Neuronal stem cell (in vitro differentiated cells): ENCODE results near the gene RAB17.

ENCODE experiments used
- DNase-seq: peaks from one replicate; pipeline ENCODE4 v3.0.0-alpha.2; 2013; ENCODE audit warnings: low spot score
- H2AFZ ChIP-seq: one replicate; pipeline ENCODE4 v1.6.1; 2013; ENCODE audit warnings: mild to moderate bottlenecking, low read length, inconsistent platforms
- H2AK5ac ChIP-seq: 2 replicates; pipeline ENCODE4 v1.6.1; 2013; ENCODE audit warnings: low read depth, mild to moderate bottlenecking, inconsistent platforms, low read length, moderate library complexity, mixed read lengths
- H2BK120ac ChIP-seq: 2 replicates; pipeline ENCODE4 v1.6.1; 2013; ENCODE audit warnings: low read depth, mild to moderate bottlenecking, inconsistent platforms, low read length, moderate library complexity, mixed read lengths
- H2BK12ac ChIP-seq: one replicate; pipeline ENCODE4 v1.6.1; 2013; ENCODE audit warnings: low read length, inconsistent platforms
- H2BK15ac ChIP-seq: 2 replicates; pipeline ENCODE4 v1.6.1; 2013; ENCODE audit warnings: mild to moderate bottlenecking, low read length, inconsistent platforms, mixed read lengths
- H2BK5ac ChIP-seq: one replicate; pipeline ENCODE4 v1.6.1; 2013; ENCODE audit warnings: inconsistent platforms, mild to moderate bottlenecking, low read length, moderate library complexity
- H3K14ac ChIP-seq: one replicate; pipeline ENCODE4 v1.6.1; 2013; ENCODE audit warnings: low read length, inconsistent platforms
- H3K18ac ChIP-seq: 2 replicates; pipeline ENCODE4 v1.6.1; 2013; ENCODE audit warnings: low read length, inconsistent platforms
- H3K23ac ChIP-seq: 2 replicates; pipeline ENCODE4 v1.6.1; 2013; ENCODE audit warnings: low read depth, mild to moderate bottlenecking, mixed read lengths, low read length, inconsistent platforms; ENCODE audit not compliant: poor library complexity
- H3K27ac ChIP-seq: replicated peaks from 3 replicates; pipeline ENCODE4 v1.5.1; 2013; ENCODE audit warnings: low read length, inconsistent platforms
- H3K27me3 ChIP-seq, 3 experiments: 2 replicates each; pipeline ENCODE4 v1.6.1; 2013; ENCODE audit warnings: low read length in 3 of 3, mild to moderate bottlenecking in 2 of 3, inconsistent platforms in 1 of 3, low read depth in 1 of 3, mixed read lengths in 1 of 3, moderate library complexity in 1 of 3; ENCODE audit not compliant: control insufficient read depth in 3 of 3, insufficient read depth in 3 of 3
- H3K36me3 ChIP-seq, 2 donors: replicated peaks in 1 of 2; 2 replicates each; pipeline ENCODE4 v1.6.1; 2013; ENCODE audit warnings: low read length in 2 of 2; ENCODE audit not compliant: control insufficient read depth in 2 of 2, insufficient read depth in 2 of 2
- H3K4ac ChIP-seq: 2 replicates; pipeline ENCODE4 v1.6.1; 2013; ENCODE audit warnings: inconsistent platforms, mild to moderate bottlenecking, low read length, moderate library complexity
- H3K4me1 ChIP-seq, 2 donors: 1 replicate in 1 of 2; 2 replicates in 1 of 2; pipeline ENCODE4 v1.6.1; 2013; ENCODE audit warnings: low read length in 2 of 2, low read depth in 1 of 2; ENCODE audit not compliant: control insufficient read depth in 2 of 2, insufficient read depth in 1 of 2
- H3K4me2 ChIP-seq: one replicate; pipeline ENCODE4 v1.6.1; 2013; ENCODE audit warnings: mild to moderate bottlenecking, low read length, inconsistent platforms; ENCODE audit not compliant: insufficient read depth, poor library complexity, severe bottlenecking
- H3K4me3 ChIP-seq, 2 donors: 2 replicates each; pipeline ENCODE4 v1.5.1; 2013; ENCODE audit warnings: low read length in 2 of 2, mild to moderate bottlenecking in 2 of 2, inconsistent platforms in 1 of 2, moderate library complexity in 1 of 2
- H3K79me1 ChIP-seq: one replicate; pipeline ENCODE4 v1.6.1; 2013; ENCODE audit warnings: low read depth, mild to moderate bottlenecking, inconsistent platforms, low read length, moderate library complexity
- H3K9ac ChIP-seq: one replicate; pipeline ENCODE4 v1.6.1; 2013; ENCODE audit warnings: mild to moderate bottlenecking, low read depth, low read length, inconsistent platforms; ENCODE audit not compliant: poor library complexity
- H3K9me3 ChIP-seq, 2 donors: replicated peaks in 1 of 2; 2 replicates each; pipeline versions ENCODE3 to v1.6.1; 2013; ENCODE audit warnings: low read length in 2 of 2, mild to moderate bottlenecking in 2 of 2, inconsistent platforms in 1 of 2, low read depth in 1 of 2, mixed read lengths in 1 of 2, moderate library complexity in 1 of 2; ENCODE audit not compliant: control insufficient read depth in 2 of 2, insufficient read depth in 1 of 2
- H4K8ac ChIP-seq: one replicate; pipeline ENCODE4 v1.6.1; 2013; ENCODE audit warnings: low read depth, mild to moderate bottlenecking, inconsistent platforms, low read length, moderate library complexity
- H4K91ac ChIP-seq: one replicate; pipeline ENCODE4 v1.6.1; 2013; ENCODE audit warnings: low read length, low read depth, mild to moderate bottlenecking, inconsistent platforms; ENCODE audit not compliant: poor library complexity
- WGBS, 2 donors: extraction: QIAGEN DNeasy Blood & Tissue Kit; methylation state at CpG; one replicate each; pipeline ENCODE4 v1.1.7; 2013; ENCODE audit warnings: missing lambda C conversion rate in 2 of 2, mixed read lengths in 1 of 2; ENCODE audit not compliant: insufficient read length in 2 of 2, insufficient replicate concordance in 1 of 2; ENCODE audit errors: extremely low coverage in 2 of 2; 5-methylcytosine and 5-hydroxymethylcytosine counted together

Gene RAB17

GRCh38 chr2:237593036-237593435 is 2.5 kb upstream of the RAB17 start:
- no peak overlapping the region for H2AFZ ChIP-seq
- H3K9ac ChIP-seq = no peak overlapping the region
- H2BK15ac ChIP-seq = no peak overlapping the region
- no peak overlapping the region for H3K4me3 ChIP-seq
- no peak overlapping the region for H2BK120ac ChIP-seq
- H2BK5ac ChIP-seq = no peak overlapping the region
- H4K91ac ChIP-seq = no peak overlapping the region
- H3K36me3 ChIP-seq = no peaks in the 10 kb centered on the region
- H3K4me1 ChIP-seq = peaks cover 5 to 18% of the 10 kb centered on the region in 2 donors
- no peaks in the 10 kb centered on the region for H3K79me1 ChIP-seq
- no CpG with 5 or more reads among the region's 10 CpGs for WGBS, 2 donors
- no peak overlapping the region for H2AK5ac ChIP-seq
- no peak overlapping the region for H3K4ac ChIP-seq
- no peak overlapping the region for H3K23ac ChIP-seq
- H3K4me2 ChIP-seq = no peak overlapping the region
- H3K27me3 ChIP-seq = peaks cover 0 to 11% (median 9%) of the 10 kb centered on the region in 3 experiments
- H3K18ac ChIP-seq = no peak overlapping the region
- H3K14ac ChIP-seq = no peak overlapping the region
- H2BK12ac ChIP-seq = no peak overlapping the region
- no peak overlapping the region for H3K27ac ChIP-seq
- peaks cover 0 to 1% of the 10 kb centered on the region in 2 donors for H3K9me3 ChIP-seq
- DNase-seq = no peak
- no peak overlapping the region for H4K8ac ChIP-seq

- no CpG with 5 or more reads among the region's 18 CpGs for WGBS, 2 donors
- Histone ChIP-seq H3K4ac (peak overlapping the region; percentile 32), H3K14ac (peak overlapping the region; percentile 78), H3K4me3 (no peak overlapping the region), H2BK5ac (no peak overlapping the region), H3K4me2 (no peak overlapping the region), H4K8ac (no peak overlapping the region), H3K79me1 (no peaks in the 10 kb centered on the region), H3K27ac (no peak overlapping the region), H3K9ac (no peak overlapping the region), H2BK12ac (peak overlapping the region; percentile 1), H2BK15ac (peak overlapping the region; percentile 54), H3K4me1 (peaks cover 5 to 18% of the 10 kb centered on the region in 2 donors), H3K27me3 (peaks cover 0 to 11% (median 9%) of the 10 kb centered on the region in 3 experiments), H2AK5ac (peak overlapping the region; percentile 40), H2AFZ (no peak overlapping the region), H2BK120ac (no peak overlapping the region), H3K9me3 (peaks cover 0 to 3% of the 10 kb centered on the region in 2 donors), H3K36me3 (no peaks in the 10 kb centered on the region), H4K91ac (no peak overlapping the region), H3K23ac (no peak overlapping the region), H3K18ac (peak overlapping the region; percentile 61)
- no peak for DNase-seq
These were observed 2.0 kb upstream of the RAB17 start for GRCh38 chr2:237592425-237592980.

GRCh38 chr2:237591141-237591881 is 777 bp upstream of the RAB17 start:
- H3K4me2 ChIP-seq = no peak overlapping the region
- no peak for DNase-seq
- H3K4ac ChIP-seq = no peak overlapping the region
- H3K4me3 ChIP-seq = no peak overlapping the region
- no peak overlapping the region for H4K8ac ChIP-seq
- H3K27me3 ChIP-seq = peaks cover 0 to 11% (median 9%) of the 10 kb centered on the region in 3 experiments
- H2AFZ ChIP-seq = no peak overlapping the region
- H3K9ac ChIP-seq = no peak overlapping the region
- no peaks in the 10 kb centered on the region for H3K36me3 ChIP-seq
- H2BK120ac ChIP-seq = no peak overlapping the region
- H4K91ac ChIP-seq = no peak overlapping the region
- H2BK15ac ChIP-seq = no peak overlapping the region
- H3K4me1 ChIP-seq = peaks cover 5 to 18% of the 10 kb centered on the region in 2 donors
- H3K9me3 ChIP-seq = peaks cover 0 to 3% of the 10 kb centered on the region in 2 donors
- H3K18ac ChIP-seq = no peak overlapping the region
- no peaks in the 10 kb centered on the region for H3K79me1 ChIP-seq
- no peak overlapping the region for H3K27ac ChIP-seq
- no peak overlapping the region for H2BK5ac ChIP-seq
- H3K23ac ChIP-seq = no peak overlapping the region
- no CpG with 5 or more reads among the region's 19 CpGs for WGBS, 2 donors
- H2AK5ac ChIP-seq = no peak overlapping the region
- no peak overlapping the region for H3K14ac ChIP-seq
- no peak overlapping the region for H2BK12ac ChIP-seq

- H2BK5ac ChIP-seq = no peak overlapping the region
- H4K91ac ChIP-seq = no peak overlapping the region
- H3K4me2 ChIP-seq = no peak overlapping the region
- H3K36me3 ChIP-seq = no peaks in the 10 kb centered on the region
- H4K8ac ChIP-seq = no peak overlapping the region
- peaks cover 0 to 2% of the 10 kb centered on the region in 2 donors for H3K4me1 ChIP-seq
- no peak overlapping the region for H2AK5ac ChIP-seq
- no peak overlapping the region for H3K18ac ChIP-seq
- H3K79me1 ChIP-seq = peaks cover 2% of the 10 kb centered on the region
- no peak overlapping the region for H3K4ac ChIP-seq
- no peak overlapping the region for H3K4me3 ChIP-seq
- H3K14ac ChIP-seq = no peak overlapping the region
- H2BK12ac ChIP-seq = no peak overlapping the region
- no peak overlapping the region for H2AFZ ChIP-seq
- no peak for DNase-seq
- peaks cover 0 to 3% of the 10 kb centered on the region in 2 donors for H3K9me3 ChIP-seq
- H2BK120ac ChIP-seq = no peak overlapping the region
- H2BK15ac ChIP-seq = no peak overlapping the region
- no peak overlapping the region for H3K23ac ChIP-seq
- no CpG with 5 or more reads among the region's 9 CpGs for WGBS, 2 donors
- no peak overlapping the region for H3K9ac ChIP-seq
- no peak overlapping the region for H3K27ac ChIP-seq
- H3K27me3 ChIP-seq = peaks cover 0 to 5% (median 4%) of the 10 kb centered on the region in 3 experiments
These were observed 2.4 kb downstream of the RAB17 start for GRCh38 chr2:237588044-237588696.
